T-cell (primary cell): Measurements from ENCODE around the gene ANKRD16. TPM values are rescaled to one million over a fixed set of nuclear protein-coding genes. Genes with fewer than 3 reads are reported as not detected.

Experiments
- ATAC-seq, 4 experiments: fragments of 200-7000 bp in 3 of 4; fragments of 150-1000 bp in 1 of 4; cut with Tn5 transposase; replicated peaks in 1 of 4; 1 replicate in 3 of 4; 2 replicates in 1 of 4; pipeline ENCODE4 v1.10.0; 2021; ENCODE audit warnings: moderate library complexity in 3 of 4, mild to moderate bottlenecking in 2 of 4, moderate number of reproducible peaks in 1 of 4
- CTCF ChIA-PET, 2 donors: fragments of 300-600 bp; sonication (Branson Sonifier 250); formaldehyde crosslinking; loops; one replicate each; lab custom pipeline; 2022; ENCODE audit warnings: antibody characterized with exemption in 2 of 2; lab: Charles Lee
- POLR2A ChIA-PET, 2 donors: fragments of 300-600 bp; sonication (Branson Sonifier 250); formaldehyde crosslinking; loops; one replicate each; lab custom pipeline; 2022; ENCODE audit warnings: antibody characterized with exemption in 2 of 2; lab: Charles Lee
- DNase-seq, 35 experiments: peaks; one replicate each; pipeline versions ENCODE4 v3.0.0 to v3.0.0-alpha.2; 2013 to 2023
- H3K27ac ChIP-seq: one replicate; pipeline ENCODE4 v1.5.1; 2013; ENCODE audit warnings: low read length
- H3K27me3 ChIP-seq, 2 experiments: replicated peaks in 1 of 2; 1 replicate in 1 of 2; 2 replicates in 1 of 2; pipeline versions ENCODE4 v1.6.1 to v1.7.0; 2013; ENCODE audit warnings: low read length in 1 of 2, mixed read lengths in 1 of 2; ENCODE audit not compliant: control insufficient read depth in 2 of 2, insufficient read depth in 2 of 2; ENCODE audit errors: extremely low read depth in 1 of 2
- H3K36me3 ChIP-seq, 2 donors: 1 replicate in 1 of 2; 2 replicates in 1 of 2; pipeline versions ENCODE4 v1.6.1 to v1.7.0; 2013; ENCODE audit warnings: low read length in 1 of 2; ENCODE audit not compliant: control insufficient read depth in 2 of 2, insufficient read depth in 1 of 2; ENCODE audit errors: extremely low read depth in 1 of 2
- H3K4me1 ChIP-seq, 2 experiments: 1 replicate in 1 of 2; 2 replicates in 1 of 2; pipeline versions ENCODE4 v1.6.1 to v1.7.0; 2013; ENCODE audit warnings: low read length in 2 of 2, mixed read lengths in 1 of 2; ENCODE audit not compliant: insufficient read depth in 2 of 2, control insufficient read depth in 1 of 2; ENCODE audit errors: extremely low read depth in 1 of 2
- H3K4me3 ChIP-seq, 2 donors: 1 replicate in 1 of 2; 2 replicates in 1 of 2; pipeline versions ENCODE4 v1.5.1 to v1.7.0; 2013; ENCODE audit warnings: mild to moderate bottlenecking in 2 of 2, low read length in 1 of 2, moderate library complexity in 1 of 2; ENCODE audit not compliant: control insufficient read depth in 1 of 2; ENCODE audit errors: extremely low read depth in 1 of 2
- H3K9me3 ChIP-seq: 2 replicates; pipeline ENCODE4 v1.7.0; 2013
- H3K27ac Mint-ChIP-seq, 2 donors: one replicate each; pipeline ENCODE4 v1.8.0; 2020 to 2021; ENCODE audit warnings: mild to moderate bottlenecking in 2 of 2, mixed read lengths in 2 of 2
- H3K27me3 Mint-ChIP-seq, 2 donors: one replicate each; pipeline ENCODE4 v1.8.0; 2021 to 2022; ENCODE audit warnings: mixed read lengths in 2 of 2
- H3K36me3 Mint-ChIP-seq: one replicate; pipeline ENCODE4 v1.8.0; 2021; ENCODE audit warnings: mixed read lengths
- H3K4me1 Mint-ChIP-seq, 3 donors: one replicate each; pipeline ENCODE4 v1.8.0; 2020 to 2022; ENCODE audit warnings: mixed read lengths in 3 of 3, mild to moderate bottlenecking in 1 of 3
- H3K4me3 Mint-ChIP-seq, 3 donors: one replicate each; pipeline ENCODE4 v1.8.0; 2020 to 2022; ENCODE audit warnings: mild to moderate bottlenecking in 3 of 3, mixed read lengths in 3 of 3, moderate library complexity in 3 of 3
- H3K9me3 Mint-ChIP-seq, 3 donors: one replicate each; pipeline ENCODE4 v1.8.0; 2020 to 2022; ENCODE audit warnings: mixed read lengths in 3 of 3
- whole genome bisulfite sequencing: methylation state at CpG from one replicate; pipeline ENCODE4 v1.1.5; 2013; ENCODE audit warnings: missing lambda C conversion rate; ENCODE audit not compliant: insufficient coverage; 5-methylcytosine and 5-hydroxymethylcytosine counted together
- total RNA-seq, 35 experiments: library from RNA in 6 of 35; stranded (reverse) in 6 of 35; fragments of 120-200 nt in 1 of 35; gene quantifications; one replicate each; pipeline versions ENCODE4 v1.2.1 to v1.2.4 and lab custom pipeline; 2013 to 2026

Gene ANKRD16
- total RNA-seq, 5 donors from 2014 or later (not counting 1 experiment from before 2014, with no cell fraction given): 4.7 to 11.5 (median 9.1) TPM

GRCh38 chr10:5930272-5930671, 40.6 kb upstream of the ANKRD16 start:
- Histone ChIP-seq H3K27me3 (no peaks in the 10 kb centered on the region), H3K4me3 (no peak overlapping the region), H3K4me1 (no peaks in the 10 kb centered on the region), H3K36me3 (peaks cover 24 to 71% of the 10 kb centered on the region in 2 donors), H3K27ac (no peak overlapping the region), H3K9me3 (no peaks in the 10 kb centered on the region)
- Mint-ChIP-seq H3K9me3 (no peaks in the 10 kb centered on the region), H3K27ac (no peak overlapping the region), H3K4me1 (no peaks in the 10 kb centered on the region), H3K4me3 (no peak overlapping the region), H3K27me3 (no peaks in the 10 kb centered on the region), H3K36me3 (peaks cover 57% of the 10 kb centered on the region)
- ATAC-seq: no peak
- DNase-seq: no peak
- WGBS: 99% methylated on average over 8 of the region's 11 CpGs
- POLR2A ChIA-PET: no interaction called here
- CTCF ChIA-PET: no interaction called here

- CTCF ChIA-PET: no interaction called here
- POLR2A ChIA-PET: no interaction called here
- 79% methylated on average over 3 of the region's 8 CpGs for WGBS
- no peaks in the 10 kb centered on the region for H3K27me3 Mint-ChIP-seq
- Histone ChIP-seq H3K4me1 (no peaks in the 10 kb centered on the region), H3K36me3 (peaks cover 24 to 72% of the 10 kb centered on the region in 2 donors), H3K9me3 (no peaks in the 10 kb centered on the region), H3K4me3 (no peak overlapping the region), H3K27me3 (no peaks in the 10 kb centered on the region), H3K27ac (no peak overlapping the region)
- H3K4me3 Mint-ChIP-seq: no peak overlapping the region
- H3K4me1 Mint-ChIP-seq: no peaks in the 10 kb centered on the region
- H3K9me3 Mint-ChIP-seq: no peaks in the 10 kb centered on the region
- ATAC-seq (no peak), DNase-seq (no peak)
- H3K27ac Mint-ChIP-seq: no peak overlapping the region
- H3K36me3 Mint-ChIP-seq: peaks cover 58% of the 10 kb centered on the region
Observed at GRCh38 chr10:5929442-5929841, 39.7 kb upstream of the ANKRD16 start.

GRCh38 chr10:5927306-5927705, 37.6 kb upstream of the ANKRD16 start:
- ChIA-PET POLR2A (no interaction called here), CTCF (no interaction called here)
- Histone ChIP-seq H3K27me3 (no peaks in the 10 kb centered on the region), H3K36me3 (peaks cover 30 to 82% of the 10 kb centered on the region in 2 donors), H3K4me3 (no peak overlapping the region), H3K9me3 (no peaks in the 10 kb centered on the region), H3K4me1 (no peaks in the 10 kb centered on the region), H3K27ac (no peak overlapping the region)
- DNase-seq: no peak
- no peaks in the 10 kb centered on the region for H3K27me3 Mint-ChIP-seq
- no peaks in the 10 kb centered on the region for H3K4me1 Mint-ChIP-seq
- no peaks in the 10 kb centered on the region for H3K9me3 Mint-ChIP-seq
- no peak overlapping the region for H3K4me3 Mint-ChIP-seq
- 96% methylated on average over 8 of the region's 8 CpGs for WGBS
- no peak for ATAC-seq
- peaks cover 68% of the 10 kb centered on the region for H3K36me3 Mint-ChIP-seq
- H3K27ac Mint-ChIP-seq: no peak overlapping the region

GRCh38 chr10:5924889-5925288, 35.2 kb upstream of the ANKRD16 start:
- Mint-ChIP-seq H3K4me1 (no peaks in the 10 kb centered on the region), H3K36me3 (peaks cover 74% of the 10 kb centered on the region)
- WGBS: 95% methylated on average over 7 of the region's 10 CpGs

GRCh38 chr10:5921746-5922145, 32.1 kb upstream of the ANKRD16 start:
- H3K36me3 ChIP-seq: peaks cover 38 to 90% of the 10 kb centered on the region in 2 donors
- CTCF ChIA-PET: no interaction called here
- H3K4me3 ChIP-seq: no peak overlapping the region
- DNase-seq (no peak), ATAC-seq (no peak)
- H3K36me3 Mint-ChIP-seq: peaks cover 73% of the 10 kb centered on the region
- H3K4me1 ChIP-seq: no peaks in the 10 kb centered on the region
- no peak overlapping the region for H3K4me3 Mint-ChIP-seq
- no peaks in the 10 kb centered on the region for H3K9me3 ChIP-seq
- H3K27ac ChIP-seq: no peak overlapping the region
- 100% methylated on average over 1 of the region's 5 CpGs for WGBS
- POLR2A ChIA-PET: no interaction called here
- H3K27me3 ChIP-seq: no peaks in the 10 kb centered on the region
- H3K4me1 Mint-ChIP-seq: no peaks in the 10 kb centered on the region
- no peaks in the 10 kb centered on the region for H3K9me3 Mint-ChIP-seq
- no peaks in the 10 kb centered on the region for H3K27me3 Mint-ChIP-seq
- no peak overlapping the region for H3K27ac Mint-ChIP-seq

More at GRCh38 chr10:5924889-5925288, 35.2 kb upstream of the ANKRD16 start:
- Histone ChIP-seq H3K4me1 (no peaks in the 10 kb centered on the region), H3K27ac (no peak overlapping the region), H3K27me3 (no peaks in the 10 kb centered on the region), H3K9me3 (no peaks in the 10 kb centered on the region), H3K4me3 (no peak overlapping the region), H3K36me3 (peaks cover 33 to 89% of the 10 kb centered on the region in 2 donors)
- ChIA-PET POLR2A (no interaction called here), CTCF (no interaction called here)
- H3K27me3 Mint-ChIP-seq: no peaks in the 10 kb centered on the region
- no peaks in the 10 kb centered on the region for H3K9me3 Mint-ChIP-seq
- no peak overlapping the region for H3K4me3 Mint-ChIP-seq
- ATAC-seq (no peak), DNase-seq (no peak)
- H3K27ac Mint-ChIP-seq: no peak overlapping the region

GRCh38 chr10:5919568-5919967, 29.9 kb upstream of the ANKRD16 start:
- no peak overlapping the region for H3K27ac ChIP-seq
- 80% methylated on average over 1 of the region's 7 CpGs for WGBS
- H3K27me3 Mint-ChIP-seq: no peaks in the 10 kb centered on the region
- H3K36me3 ChIP-seq: peaks cover 38 to 93% of the 10 kb centered on the region in 2 donors
- peaks cover 80% of the 10 kb centered on the region for H3K36me3 Mint-ChIP-seq
- POLR2A ChIA-PET: no interaction called here
- no peaks in the 10 kb centered on the region for H3K27me3 ChIP-seq
- no peak overlapping the region for H3K4me3 Mint-ChIP-seq
- no peaks in the 10 kb centered on the region for H3K9me3 Mint-ChIP-seq
- DNase-seq (no peak), ATAC-seq (no peak)
- H3K27ac Mint-ChIP-seq: no peak overlapping the region
- H3K4me1 ChIP-seq: no peaks in the 10 kb centered on the region
- no peak overlapping the region for H3K4me3 ChIP-seq
- H3K9me3 ChIP-seq: no peaks in the 10 kb centered on the region
- CTCF ChIA-PET: no interaction called here
- H3K4me1 Mint-ChIP-seq: no peaks in the 10 kb centered on the region

GRCh38 chr10:5918763-5919162, 29.1 kb upstream of the ANKRD16 start:
- H3K27ac Mint-ChIP-seq: no peak overlapping the region
- POLR2A ChIA-PET: no interaction called here
- DNase-seq (no peak), ATAC-seq (no peak)
- no peaks in the 10 kb centered on the region for H3K9me3 Mint-ChIP-seq
- peaks cover 80% of the 10 kb centered on the region for H3K36me3 Mint-ChIP-seq
- H3K4me3 Mint-ChIP-seq: no peak overlapping the region
- no peaks in the 10 kb centered on the region for H3K4me1 ChIP-seq
- 100% methylated on average over 2 of the region's 4 CpGs for WGBS
- peaks cover 39 to 95% of the 10 kb centered on the region in 2 donors for H3K36me3 ChIP-seq
- no peaks in the 10 kb centered on the region for H3K9me3 ChIP-seq
- H3K27me3 ChIP-seq: no peaks in the 10 kb centered on the region
- no peak overlapping the region for H3K4me3 ChIP-seq
- no peak overlapping the region for H3K27ac ChIP-seq
- CTCF ChIA-PET: no interaction called here
- H3K27me3 Mint-ChIP-seq: no peaks in the 10 kb centered on the region
- H3K4me1 Mint-ChIP-seq: no peaks in the 10 kb centered on the region
